Measurements from ENCODE around the gene CRYBG1. TPM values are rescaled to one million over a fixed set of nuclear protein-coding genes. Genes with fewer than 3 reads are reported as not detected.

CRYBG1 gene
- total RNA-seq, 2 experiments from 2014 or later: 59.2 TPM

DNA sequence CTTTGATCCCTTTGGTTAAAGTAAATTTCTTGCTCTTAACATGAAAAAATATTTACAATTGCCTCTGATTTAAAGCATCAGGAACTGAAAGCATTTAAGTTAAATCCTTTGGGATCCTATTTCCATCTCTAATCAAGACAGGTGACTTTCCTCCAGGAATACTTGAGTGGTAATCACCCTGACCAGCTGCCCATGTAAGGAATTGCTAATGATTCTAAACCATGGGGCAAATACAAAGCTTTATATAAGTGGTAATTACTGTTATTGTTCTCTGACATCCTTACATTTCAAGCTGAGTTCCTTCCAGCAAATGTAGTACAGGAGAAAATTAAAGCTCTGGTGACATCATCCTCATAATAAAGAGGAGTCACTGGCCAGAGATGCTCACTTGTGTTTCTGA lies 100.6 kb downstream of the CRYBG1 start:
- CTCF ChIA-PET: interaction anchor here (0.6 to 1.1 kb wide), 2 partner anchors 11 to 105 kb away, joined by 3 read pairs; no protein-coding TSS in a partner anchor
- no peaks in the 10 kb centered on the region for H3K4me1 Mint-ChIP-seq
- no peaks in the 10 kb centered on the region for H3K36me3 Mint-ChIP-seq (ENCODE audit: low read depth)
- H3K27ac Mint-ChIP-seq: no peak overlapping the region
- H3K4me3 Mint-ChIP-seq: no peak overlapping the region
- POLR2A ChIA-PET: interaction anchor here (1.9 kb wide), 1 partner anchor 11 kb away, joined by 5 read pairs; no protein-coding TSS in a partner anchor
- peaks cover 19% of the 10 kb centered on the region for H3K27me3 Mint-ChIP-seq
- H3K9me3 Mint-ChIP-seq: no peaks in the 10 kb centered on the region
- DNase-seq: no peak

- H3K4me1 Mint-ChIP-seq: no peaks in the 10 kb centered on the region
- no peaks in the 10 kb centered on the region for H3K36me3 Mint-ChIP-seq (ENCODE audit: low read depth)
- no peak overlapping the region for H3K4me3 Mint-ChIP-seq
- ChIA-PET POLR2A (no interaction called here), CTCF (interaction anchor here (1.1 to 1.8 kb wide), 4 partner anchors 19 to 516 kb away, joined by 3 to 14 read pairs (median 4); no protein-coding TSS in a partner anchor)
- no peak for DNase-seq
- H3K27me3 Mint-ChIP-seq: peaks cover 30% of the 10 kb centered on the region
- H3K27ac Mint-ChIP-seq: no peak overlapping the region
- no peaks in the 10 kb centered on the region for H3K9me3 Mint-ChIP-seq
These were observed 102.5 kb downstream of the CRYBG1 start for GRCh38 chr6:106462923-106463557.

- CTCF ChIA-PET: no interaction called here
- H3K9me3 Mint-ChIP-seq: no peaks in the 10 kb centered on the region
- H3K36me3 Mint-ChIP-seq (ENCODE audit: low read depth): no peaks in the 10 kb centered on the region
- H3K27ac Mint-ChIP-seq: no peak overlapping the region
- H3K4me3 Mint-ChIP-seq: no peak overlapping the region
- H3K27me3 Mint-ChIP-seq: peaks cover 30% of the 10 kb centered on the region
- H3K4me1 Mint-ChIP-seq: no peaks in the 10 kb centered on the region
- DNase-seq: no peak
- POLR2A ChIA-PET: no interaction called here
These were observed 105.7 kb downstream of the CRYBG1 start for GRCh38 chr6:106466211-106466610.

DNA sequence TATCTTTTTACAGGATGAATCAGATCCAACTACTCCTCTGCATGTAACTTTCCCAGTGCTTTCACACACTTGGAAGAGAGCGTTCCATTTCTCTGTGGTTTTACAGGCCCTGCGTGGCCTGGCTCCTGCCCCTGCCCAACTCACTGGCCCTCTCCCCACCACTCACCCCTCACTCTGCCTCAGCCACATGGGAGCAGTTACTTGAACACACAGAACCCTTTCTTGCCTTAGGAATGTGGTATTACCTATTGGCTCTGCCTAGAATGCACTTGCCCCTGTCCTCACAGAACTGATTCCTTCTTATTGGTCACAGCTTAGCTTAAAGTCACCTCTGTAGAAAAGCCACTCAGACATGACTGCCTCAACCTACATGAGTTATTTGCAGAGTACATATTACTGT lies 108.4 kb downstream of the CRYBG1 start:
- no peak overlapping the region for H3K4me3 Mint-ChIP-seq
- no peak overlapping the region for H3K27ac Mint-ChIP-seq
- H3K36me3 Mint-ChIP-seq (ENCODE audit: low read depth): no peaks in the 10 kb centered on the region
- ChIA-PET CTCF (no interaction called here), POLR2A (no interaction called here)
- no peaks in the 10 kb centered on the region for H3K9me3 Mint-ChIP-seq
- peaks cover 26% of the 10 kb centered on the region for H3K27me3 Mint-ChIP-seq
- no peak for DNase-seq
- H3K4me1 Mint-ChIP-seq: no peaks in the 10 kb centered on the region

DNA sequence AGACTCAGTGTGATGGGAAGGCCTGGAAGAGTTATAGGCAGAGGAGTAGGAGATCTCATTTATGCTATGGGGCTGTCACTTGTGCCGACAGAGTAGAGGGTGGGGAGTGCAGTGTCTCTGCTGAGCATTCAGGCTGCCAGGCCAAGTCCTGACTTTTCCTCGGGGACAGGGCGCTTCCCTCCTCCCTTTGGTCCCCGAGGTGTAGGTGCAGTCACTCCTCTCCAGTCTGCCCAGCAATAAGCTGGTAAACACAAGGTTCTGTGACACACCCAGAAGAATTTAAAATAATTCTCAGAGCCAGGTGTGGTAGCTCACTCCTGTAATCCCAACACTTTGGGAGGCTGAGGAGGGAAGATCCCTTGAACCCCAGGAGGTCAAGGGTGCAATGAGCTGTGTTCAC lies 109.4 kb downstream of the CRYBG1 start:
- CTCF ChIA-PET: interaction anchor here (0.6 kb wide), 1 partner anchor 118 kb away, joined by 3 read pairs; no protein-coding TSS in a partner anchor
- POLR2A ChIA-PET: no interaction called here
- Mint-ChIP-seq H3K27ac (no peak overlapping the region), H3K36me3 (ENCODE audit: low read depth) (no peaks in the 10 kb centered on the region), H3K4me3 (no peak overlapping the region), H3K27me3 (peaks cover 26% of the 10 kb centered on the region), H3K4me1 (no peaks in the 10 kb centered on the region), H3K9me3 (no peaks in the 10 kb centered on the region)
- no peak for DNase-seq

DNA sequence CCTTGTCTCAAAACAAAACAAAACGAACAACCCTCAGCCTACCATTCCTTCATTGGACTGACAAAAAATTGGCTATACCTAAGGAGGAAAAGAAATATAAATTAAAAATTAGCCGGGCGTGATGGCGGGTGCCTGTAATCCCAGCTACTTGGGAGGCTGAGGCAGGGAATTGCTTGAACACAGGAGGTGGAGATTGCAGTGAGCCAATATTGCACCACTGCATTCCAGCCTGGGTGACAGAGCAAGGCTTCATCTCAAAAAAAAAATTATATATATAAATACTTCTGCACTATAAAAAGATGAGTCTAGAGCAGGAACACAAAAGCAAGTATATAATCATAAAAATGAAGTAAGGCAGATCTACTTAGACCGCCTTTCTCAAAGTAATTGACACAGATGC lies 109.8 kb downstream of the CRYBG1 start:
- DNase-seq: no peak
- Mint-ChIP-seq H3K36me3 (ENCODE audit: low read depth) (no peaks in the 10 kb centered on the region), H3K9me3 (no peaks in the 10 kb centered on the region), H3K4me1 (no peaks in the 10 kb centered on the region), H3K4me3 (no peak overlapping the region), H3K27ac (no peak overlapping the region), H3K27me3 (peaks cover 23% of the 10 kb centered on the region)
- POLR2A ChIA-PET: no interaction called here
- CTCF ChIA-PET: no interaction called here

- ChIA-PET CTCF (no interaction called here), POLR2A (no interaction called here)
- Mint-ChIP-seq H3K36me3 (ENCODE audit: low read depth) (no peaks in the 10 kb centered on the region), H3K4me3 (no peak overlapping the region), H3K27ac (no peak overlapping the region), H3K27me3 (peaks cover 19% of the 10 kb centered on the region), H3K4me1 (no peaks in the 10 kb centered on the region), H3K9me3 (no peaks in the 10 kb centered on the region)
- no peak for DNase-seq
These were observed 110.3 kb downstream of the CRYBG1 start for GRCh38 chr6:106470811-106471210.

- Mint-ChIP-seq H3K27me3 (peaks cover 3% of the 10 kb centered on the region), H3K4me3 (no peak overlapping the region), H3K4me1 (peaks cover 2% of the 10 kb centered on the region), H3K9me3 (no peaks in the 10 kb centered on the region), H3K27ac (no peak overlapping the region), H3K36me3 (ENCODE audit: low read depth) (no peaks in the 10 kb centered on the region)
- DNase-seq: no peak
- CTCF ChIA-PET: no interaction called here
- POLR2A ChIA-PET: no interaction called here
These were observed 113.3 kb downstream of the CRYBG1 start for GRCh38 chr6:106473812-106474211.

DNA sequence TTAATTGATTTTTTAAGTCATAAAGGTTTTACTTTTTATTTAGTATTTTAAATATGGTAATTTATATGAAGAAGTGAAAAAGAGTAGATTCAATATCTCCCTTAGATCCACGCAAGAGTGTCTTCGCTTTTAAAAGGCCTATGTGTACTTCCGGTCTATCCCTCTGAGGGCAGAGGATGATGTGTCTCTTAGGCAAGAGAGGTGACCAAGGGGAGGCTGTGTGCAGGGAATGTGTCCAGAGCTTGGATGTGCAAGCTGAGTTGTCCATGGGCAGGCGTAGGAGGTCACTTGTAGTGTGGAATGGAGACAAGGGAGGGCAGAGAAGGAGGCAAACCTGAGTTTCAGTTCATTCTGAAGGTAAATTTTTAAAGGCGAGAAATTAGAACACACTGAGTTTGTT lies 113.9 kb downstream of the CRYBG1 start:
- ChIA-PET POLR2A (no interaction called here), CTCF (no interaction called here)
- Mint-ChIP-seq H3K4me3 (no peak overlapping the region), H3K9me3 (no peaks in the 10 kb centered on the region), H3K27me3 (no peaks in the 10 kb centered on the region), H3K36me3 (ENCODE audit: low read depth) (no peaks in the 10 kb centered on the region), H3K4me1 (peaks cover 2% of the 10 kb centered on the region), H3K27ac (no peak overlapping the region)
- no peak for DNase-seq

DNA sequence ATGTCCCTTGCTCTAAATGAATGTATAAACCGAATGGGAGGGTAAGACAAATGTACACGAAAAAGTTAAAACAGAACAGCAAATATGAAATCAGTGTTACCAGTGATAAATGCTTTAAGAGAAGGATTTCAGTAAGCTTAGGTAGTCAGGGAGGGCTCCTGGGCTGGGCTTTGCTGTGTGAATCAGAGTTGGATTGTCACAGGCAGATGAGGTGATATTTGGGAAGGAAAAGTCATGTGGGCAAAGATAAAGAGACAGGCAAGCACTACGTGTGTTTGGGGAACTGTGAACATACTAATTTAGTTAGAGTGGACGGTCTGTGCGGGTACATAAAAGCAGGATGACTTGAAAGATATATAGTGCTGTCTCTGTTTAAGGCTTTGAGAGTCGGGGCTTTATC lies 114.8 kb downstream of the CRYBG1 start:
- Mint-ChIP-seq H3K27ac (no peak overlapping the region), H3K9me3 (no peaks in the 10 kb centered on the region), H3K36me3 (ENCODE audit: low read depth) (no peaks in the 10 kb centered on the region), H3K27me3 (no peaks in the 10 kb centered on the region), H3K4me3 (no peak overlapping the region), H3K4me1 (peaks cover 2% of the 10 kb centered on the region)
- POLR2A ChIA-PET: no interaction called here
- no peak for DNase-seq
- CTCF ChIA-PET: no interaction called here

GRCh38 chr6:106476331-106477105 lies 116.0 kb downstream of the CRYBG1 start:
- H3K27ac Mint-ChIP-seq: no peak overlapping the region
- H3K4me3 Mint-ChIP-seq: no peak overlapping the region
- POLR2A ChIA-PET: no interaction called here
- no peaks in the 10 kb centered on the region for H3K36me3 Mint-ChIP-seq (ENCODE audit: low read depth)
- no peaks in the 10 kb centered on the region for H3K27me3 Mint-ChIP-seq
- DNase-seq: no peak
- H3K9me3 Mint-ChIP-seq: no peaks in the 10 kb centered on the region
- CTCF ChIA-PET: interaction anchor here (1.2 kb wide), 1 partner anchor 18 kb away, joined by 3 read pairs; no protein-coding TSS in a partner anchor
- peaks cover 2% of the 10 kb centered on the region for H3K4me1 Mint-ChIP-seq

GRCh38 chr6:106477146-106477545 lies 116.6 kb downstream of the CRYBG1 start:
- POLR2A ChIA-PET: no interaction called here
- Mint-ChIP-seq H3K4me1 (peaks cover 2% of the 10 kb centered on the region), H3K27me3 (no peaks in the 10 kb centered on the region), H3K36me3 (ENCODE audit: low read depth) (no peaks in the 10 kb centered on the region), H3K4me3 (no peak overlapping the region), H3K27ac (no peak overlapping the region), H3K9me3 (no peaks in the 10 kb centered on the region)
- CTCF ChIA-PET: interaction anchor here (1.2 kb wide), 1 partner anchor 18 kb away, joined by 3 read pairs; no protein-coding TSS in a partner anchor
- no peak for DNase-seq

GRCh38 chr6:106477790-106478189 lies 117.3 kb downstream of the CRYBG1 start:
- Mint-ChIP-seq H3K4me3 (no peak overlapping the region), H3K9me3 (no peaks in the 10 kb centered on the region), H3K27me3 (no peaks in the 10 kb centered on the region), H3K36me3 (ENCODE audit: low read depth) (no peaks in the 10 kb centered on the region), H3K27ac (no peak overlapping the region), H3K4me1 (peaks cover 2% of the 10 kb centered on the region)
- CTCF ChIA-PET: interaction anchor here (1.1 kb wide), 1 partner anchor 89 kb away, joined by 3 read pairs; no protein-coding TSS in a partner anchor
- POLR2A ChIA-PET: no interaction called here
- DNase-seq: no peak

DNA sequence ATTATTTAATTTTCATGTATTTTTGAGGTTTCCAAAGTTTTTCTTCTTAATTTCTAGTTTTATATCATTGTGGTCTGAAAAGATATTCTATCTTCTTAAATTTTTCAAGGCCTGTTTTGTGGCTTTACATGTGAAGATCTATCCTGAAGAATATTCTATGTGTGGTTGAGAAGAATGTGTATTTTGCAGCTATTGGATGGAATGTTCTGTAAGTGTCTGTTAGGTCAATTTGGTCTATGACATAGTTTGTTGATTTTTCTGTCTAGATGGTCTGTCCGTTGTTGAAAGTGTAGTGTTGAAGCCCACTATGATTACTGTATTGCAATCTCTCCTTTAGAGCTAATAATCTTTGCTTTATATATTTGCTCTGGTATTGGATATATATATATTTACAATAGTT lies 125.7 kb downstream of the CRYBG1 start:
- Mint-ChIP-seq H3K27me3 (peaks cover 8% of the 10 kb centered on the region), H3K27ac (no peak overlapping the region), H3K4me3 (no peak overlapping the region), H3K36me3 (ENCODE audit: low read depth) (no peaks in the 10 kb centered on the region), H3K9me3 (no peaks in the 10 kb centered on the region), H3K4me1 (no peaks in the 10 kb centered on the region)
- no peak for DNase-seq
- CTCF ChIA-PET: interaction anchor here (0.9 kb wide), 1 partner anchor 147 kb away, joined by 3 read pairs; no protein-coding TSS in a partner anchor
- POLR2A ChIA-PET: no interaction called here

Measured in activated CD4-positive, alpha-beta memory T cell treated with anti-CD3 and anti-CD28 coated beads, Interleukin-2, amount 10 ng/mL, durations not matched to agents 7 days and 5 days (primary cell).